OCI-LY3 (cell line): ENCODE results near the gene PTPRN2.

ENCODE experiments used
- H2AFZ ChIP-seq: fragments of 200-600, 300-600 bp; shearing (Covaris generic); 2 replicates; pipeline ENCODE4 v1.6.0; 2014; ENCODE audit warnings: antibody characterized with exemption, low read depth, low read length
- H3K27ac ChIP-seq: fragments of 200-600, 300-600 bp; sonication (generic); 2 replicates; pipeline ENCODE4 v1.5.1; 2014; ENCODE audit warnings: mild to moderate bottlenecking, low read length, moderate library complexity, mixed read lengths
- H3K27me3 ChIP-seq: fragments of 200-600, 300-600 bp; sonication (generic); 2 replicates; pipeline ENCODE4 v1.6.1; 2014; ENCODE audit warnings: low read depth, low read length, mixed read lengths
- H3K36me3 ChIP-seq: fragments of 200-600, 300-600 bp; sonication (generic); replicated peaks from 2 replicates; pipeline ENCODE3; 2014; ENCODE audit warnings: low read depth, low read length, mixed read lengths
- H3K4me1 ChIP-seq: fragments of 300-600, 200-600 bp; sonication (generic); 2 replicates; pipeline ENCODE4 v1.6.1; 2014; ENCODE audit warnings: low read length, mixed read lengths
- H3K4me2 ChIP-seq: fragments of 200-600, 300-600 bp; sonication (generic); 2 replicates; pipeline ENCODE4 v1.6.1; 2014; ENCODE audit warnings: low read length, mixed read lengths
- H3K4me3 ChIP-seq: fragments of 300-600, 200-600 bp; sonication (generic); 2 replicates; pipeline ENCODE4 v1.5.1; 2014; ENCODE audit warnings: antibody characterized with exemption, mild to moderate bottlenecking, low read length, moderate library complexity
- H3K79me2 ChIP-seq: fragments of 300-600, 200-600 bp; shearing (Covaris generic); 2 replicates; pipeline ENCODE4 v1.6.1; 2014; ENCODE audit warnings: mild to moderate bottlenecking, low read length, mixed read lengths
- H3K9ac ChIP-seq: fragments of 300-600, 200-600 bp; shearing (Covaris generic); 2 replicates; pipeline ENCODE4 v1.6.0; 2014; ENCODE audit warnings: mild to moderate bottlenecking, low read length, moderate library complexity
- H3K9me3 ChIP-seq: fragments of 200-600, 300-600 bp; shearing (Covaris generic); 2 replicates; pipeline ENCODE4 v1.6.1; 2014; ENCODE audit warnings: low read length, mixed read lengths; ENCODE audit not compliant: insufficient read depth
- H4K20me1 ChIP-seq: fragments of 200-600, 300-600 bp; sonication (generic); 2 replicates; pipeline ENCODE4 v1.6.1; 2016; ENCODE audit warnings: low read length, mixed read lengths; ENCODE audit not compliant: insufficient read depth
- EZH2phosphoT487 ChIP-seq: fragments of 200-600 bp; shearing (Covaris generic); IDR thresholded peaks from 2 replicates; pipeline ENCODE4 v1.6.1; 2018; ENCODE audit warnings: antibody characterized with exemption, mixed run types, low read depth
- TF ChIP-seq, protein P1 (sequence below): fragments of 200-600, 300-600 bp; sonication (generic); IDR thresholded peaks from 2 replicates; pipeline ENCODE4 v1.5.1; 2014; ENCODE audit warnings: antibody characterized with exemption, low read length, low read depth

Gene PTPRN2

DNA sequence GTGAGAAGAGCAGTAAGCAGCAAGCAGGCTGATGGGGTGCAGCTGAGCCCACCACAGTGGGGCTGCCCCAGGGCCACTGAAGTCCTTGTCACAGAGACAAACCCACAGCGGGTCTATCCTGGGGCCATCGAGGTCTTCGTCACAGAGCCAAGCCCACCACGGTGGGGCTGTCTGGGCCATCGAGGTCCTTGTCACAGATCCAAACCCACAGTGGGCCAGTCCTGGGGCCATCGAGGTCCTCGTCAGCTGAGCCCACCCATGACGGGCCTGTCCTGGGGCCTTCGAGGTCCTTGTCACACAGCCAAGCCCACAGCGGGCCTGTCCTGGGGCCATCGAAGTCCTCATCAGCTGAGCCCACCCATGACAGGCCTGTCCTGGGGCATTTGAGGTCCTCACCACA lies 700.9 kb downstream of the PTPRN2 start:
- H3K27ac ChIP-seq: no peak overlapping the region
- TF ChIP-seq EZH2phosphoT487: no peak
- TF ChIP-seq, protein P1, sequence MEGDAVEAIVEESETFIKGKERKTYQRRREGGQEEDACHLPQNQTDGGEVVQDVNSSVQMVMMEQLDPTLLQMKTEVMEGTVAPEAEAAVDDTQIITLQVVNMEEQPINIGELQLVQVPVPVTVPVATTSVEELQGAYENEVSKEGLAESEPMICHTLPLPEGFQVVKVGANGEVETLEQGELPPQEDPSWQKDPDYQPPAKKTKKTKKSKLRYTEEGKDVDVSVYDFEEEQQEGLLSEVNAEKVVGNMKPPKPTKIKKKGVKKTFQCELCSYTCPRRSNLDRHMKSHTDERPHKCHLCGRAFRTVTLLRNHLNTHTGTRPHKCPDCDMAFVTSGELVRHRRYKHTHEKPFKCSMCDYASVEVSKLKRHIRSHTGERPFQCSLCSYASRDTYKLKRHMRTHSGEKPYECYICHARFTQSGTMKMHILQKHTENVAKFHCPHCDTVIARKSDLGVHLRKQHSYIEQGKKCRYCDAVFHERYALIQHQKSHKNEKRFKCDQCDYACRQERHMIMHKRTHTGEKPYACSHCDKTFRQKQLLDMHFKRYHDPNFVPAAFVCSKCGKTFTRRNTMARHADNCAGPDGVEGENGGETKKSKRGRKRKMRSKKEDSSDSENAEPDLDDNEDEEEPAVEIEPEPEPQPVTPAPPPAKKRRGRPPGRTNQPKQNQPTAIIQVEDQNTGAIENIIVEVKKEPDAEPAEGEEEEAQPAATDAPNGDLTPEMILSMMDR: no peak
- H2AFZ ChIP-seq: no peak overlapping the region
- no peak overlapping the region for H3K9ac ChIP-seq
- no peaks in the 10 kb centered on the region for H4K20me1 ChIP-seq
- H3K4me3 ChIP-seq: no peak overlapping the region
- no peaks in the 10 kb centered on the region for H3K4me1 ChIP-seq
- H3K27me3 ChIP-seq: no peaks in the 10 kb centered on the region
- H3K79me2 ChIP-seq: no peaks in the 10 kb centered on the region
- no peaks in the 10 kb centered on the region for H3K36me3 ChIP-seq
- 0 out of 2 replicates have a peak, but pooled peaks cover 13% of the 10 kb centered on the region for H3K9me3 ChIP-seq
- H3K4me2 ChIP-seq: no peak overlapping the region

DNA sequence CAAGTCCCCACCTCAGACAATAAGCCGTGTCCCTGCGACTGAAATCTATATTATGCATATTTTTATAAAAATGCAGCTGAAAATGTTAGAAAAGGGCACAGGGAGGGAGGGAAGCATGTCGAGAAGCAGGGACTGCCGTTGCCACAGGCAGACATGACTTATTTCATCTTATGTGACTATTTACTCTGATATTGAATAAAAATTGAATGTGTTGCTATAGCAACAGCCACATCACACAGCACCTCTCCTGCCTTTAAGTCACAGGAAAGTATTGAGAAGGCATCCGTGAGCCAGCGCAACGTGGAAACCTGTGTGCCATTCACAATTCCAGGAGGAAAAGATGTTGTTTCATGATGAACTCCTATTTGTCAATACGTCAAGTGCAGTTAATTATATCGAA lies 701.4 kb downstream of the PTPRN2 start:
- Histone ChIP-seq H3K36me3 (no peaks in the 10 kb centered on the region), H3K27me3 (no peaks in the 10 kb centered on the region), H3K9me3 (0 out of 2 replicates have a peak, but pooled peaks cover 13% of the 10 kb centered on the region), H2AFZ (no peak overlapping the region), H3K4me3 (no peak overlapping the region), H4K20me1 (no peaks in the 10 kb centered on the region), H3K79me2 (no peaks in the 10 kb centered on the region), H3K9ac (no peak overlapping the region), H3K4me2 (no peak overlapping the region), H3K4me1 (no peaks in the 10 kb centered on the region), H3K27ac (no peak overlapping the region)
- no peak for TF ChIP-seq EZH2phosphoT487
- TF ChIP-seq, protein P1: no peak

DNA sequence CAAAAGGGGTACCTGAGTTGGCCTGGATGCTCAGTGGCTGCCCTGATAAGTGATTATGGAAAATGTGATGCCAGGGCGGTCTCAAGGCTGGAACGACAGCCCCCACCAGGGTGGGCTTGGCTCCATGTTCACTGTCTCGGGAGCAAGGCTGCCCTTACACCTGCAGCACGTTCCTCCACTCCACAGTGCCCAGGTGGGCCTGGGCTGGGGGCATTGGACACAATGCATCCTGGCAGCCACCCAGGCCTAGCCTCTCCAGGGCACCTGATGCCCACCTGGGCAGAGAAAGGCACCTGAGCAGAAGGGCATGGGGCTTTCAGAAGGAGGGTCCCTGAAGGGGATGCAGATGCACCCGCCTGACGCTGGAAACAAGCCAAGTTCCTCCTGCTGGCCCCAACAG lies 702.5 kb downstream of the PTPRN2 start:
- H3K9ac ChIP-seq: no peak overlapping the region
- H3K27ac ChIP-seq: no peak overlapping the region
- no peaks in the 10 kb centered on the region for H4K20me1 ChIP-seq
- TF ChIP-seq, protein P1: no peak
- TF ChIP-seq EZH2phosphoT487: no peak
- H2AFZ ChIP-seq: no peak overlapping the region
- H3K79me2 ChIP-seq: no peaks in the 10 kb centered on the region
- H3K4me2 ChIP-seq: no peak overlapping the region
- no peaks in the 10 kb centered on the region for H3K27me3 ChIP-seq
- no peaks in the 10 kb centered on the region for H3K4me1 ChIP-seq
- no peak overlapping the region for H3K4me3 ChIP-seq
- H3K9me3 ChIP-seq: 0 out of 2 replicates have a peak, but pooled peaks cover 13% of the 10 kb centered on the region
- H3K36me3 ChIP-seq: no peaks in the 10 kb centered on the region

DNA sequence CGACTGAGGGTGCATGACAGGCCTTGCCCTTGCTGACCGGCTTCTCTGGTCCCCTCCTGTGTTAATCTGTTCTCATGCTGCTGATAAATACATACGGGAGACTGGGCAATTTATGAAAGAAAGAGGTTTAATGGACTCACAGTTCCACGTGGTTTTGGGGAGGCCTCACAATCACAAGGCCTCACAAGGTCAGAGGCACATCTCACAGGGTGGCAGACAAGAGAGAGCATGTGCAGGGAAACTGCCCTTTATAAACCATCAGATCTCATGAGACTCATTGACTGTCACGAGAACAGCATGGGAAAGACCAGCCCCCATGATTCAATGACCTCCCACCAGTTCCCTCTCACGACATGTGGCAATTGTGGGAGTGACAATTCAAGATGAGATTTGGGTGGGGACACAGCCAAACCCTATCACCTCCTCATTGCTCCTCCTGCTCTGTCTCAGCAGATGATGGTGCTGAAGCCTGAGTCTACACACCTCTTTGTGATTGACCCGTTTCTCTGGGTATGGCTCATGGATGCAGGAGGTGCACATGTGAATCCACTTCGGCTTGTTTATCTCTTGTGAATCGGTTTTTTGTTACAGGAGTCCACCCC lies 703.1 kb downstream of the PTPRN2 start:
- Histone ChIP-seq H3K9me3 (0 out of 2 replicates have a peak, but pooled peaks cover 13% of the 10 kb centered on the region), H3K9ac (no peak overlapping the region), H3K4me3 (no peak overlapping the region), H3K36me3 (no peaks in the 10 kb centered on the region), H3K27ac (no peak overlapping the region), H3K79me2 (no peaks in the 10 kb centered on the region), H4K20me1 (no peaks in the 10 kb centered on the region), H3K4me2 (no peak overlapping the region), H3K27me3 (no peaks in the 10 kb centered on the region), H3K4me1 (no peaks in the 10 kb centered on the region), H2AFZ (no peak overlapping the region)
- TF ChIP-seq, protein P1: no peak
- no peak for TF ChIP-seq EZH2phosphoT487
